GM18909 (cell line): ENCODE measurements around the gene CHTF18.

Experiments used
- ATAC-seq: cut with Tn5 transposase; IDR thresholded peaks from one replicate; pipeline ENCODE4 v1.9.1; 2021; ENCODE audit warnings: mild to moderate bottlenecking; ENCODE audit not compliant: unreplicated experiment, poor library complexity

The CHTF18 gene

DNA sequence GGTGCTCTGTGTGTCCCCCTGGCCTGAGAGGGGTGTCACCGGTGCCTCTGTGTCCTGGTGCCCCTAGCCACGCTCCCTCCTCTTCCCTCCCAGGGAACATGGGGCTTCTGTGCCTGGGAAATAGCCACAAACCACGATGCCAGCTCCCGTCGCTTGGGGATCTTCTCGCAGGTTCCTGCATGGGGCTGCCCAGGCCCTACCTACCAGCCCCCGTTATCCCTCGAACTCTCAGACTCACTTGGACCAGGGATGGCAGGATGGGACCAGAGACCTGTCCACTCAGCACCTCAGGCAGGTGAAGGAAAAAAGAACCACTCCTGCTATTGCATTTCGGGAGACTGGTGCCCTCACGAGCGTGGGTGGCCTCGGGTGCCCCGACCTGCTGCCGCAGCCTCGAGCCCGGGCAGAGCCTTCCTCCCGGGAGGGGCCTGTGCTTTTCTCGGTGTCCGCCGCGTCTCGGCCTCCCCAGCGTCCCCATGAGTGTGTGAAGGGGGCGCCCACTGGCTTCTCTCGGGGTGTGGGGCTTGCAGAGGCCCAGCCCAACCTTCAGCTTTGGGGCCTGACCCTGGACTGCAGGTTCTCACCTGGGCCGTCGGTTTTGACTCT lies 53.1 kb downstream of the CHTF18 start:
- no peak for ATAC-seq

DNA sequence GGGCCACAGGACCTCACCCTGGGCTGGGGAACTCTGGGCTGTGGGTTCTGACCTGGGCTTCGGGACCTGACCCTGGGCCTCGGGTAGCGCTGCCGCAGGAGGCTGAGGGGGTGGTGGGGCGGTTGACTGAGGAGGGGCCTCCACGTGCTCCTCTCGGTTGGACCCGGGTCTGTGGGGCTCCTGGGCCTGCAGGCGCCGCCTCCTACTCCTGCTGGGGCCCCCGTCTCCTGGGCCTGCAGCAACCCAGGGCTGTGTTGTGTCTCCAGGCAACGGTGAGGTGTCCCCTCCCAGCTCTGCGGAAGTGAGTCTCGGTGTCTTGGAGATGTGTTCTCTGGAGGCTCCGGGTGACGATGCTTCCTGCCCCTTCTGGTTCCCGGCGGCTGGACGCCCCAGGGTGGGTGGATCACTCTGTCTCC lies 53.6 kb downstream of the CHTF18 start:
- ATAC-seq = no peak

DNA sequence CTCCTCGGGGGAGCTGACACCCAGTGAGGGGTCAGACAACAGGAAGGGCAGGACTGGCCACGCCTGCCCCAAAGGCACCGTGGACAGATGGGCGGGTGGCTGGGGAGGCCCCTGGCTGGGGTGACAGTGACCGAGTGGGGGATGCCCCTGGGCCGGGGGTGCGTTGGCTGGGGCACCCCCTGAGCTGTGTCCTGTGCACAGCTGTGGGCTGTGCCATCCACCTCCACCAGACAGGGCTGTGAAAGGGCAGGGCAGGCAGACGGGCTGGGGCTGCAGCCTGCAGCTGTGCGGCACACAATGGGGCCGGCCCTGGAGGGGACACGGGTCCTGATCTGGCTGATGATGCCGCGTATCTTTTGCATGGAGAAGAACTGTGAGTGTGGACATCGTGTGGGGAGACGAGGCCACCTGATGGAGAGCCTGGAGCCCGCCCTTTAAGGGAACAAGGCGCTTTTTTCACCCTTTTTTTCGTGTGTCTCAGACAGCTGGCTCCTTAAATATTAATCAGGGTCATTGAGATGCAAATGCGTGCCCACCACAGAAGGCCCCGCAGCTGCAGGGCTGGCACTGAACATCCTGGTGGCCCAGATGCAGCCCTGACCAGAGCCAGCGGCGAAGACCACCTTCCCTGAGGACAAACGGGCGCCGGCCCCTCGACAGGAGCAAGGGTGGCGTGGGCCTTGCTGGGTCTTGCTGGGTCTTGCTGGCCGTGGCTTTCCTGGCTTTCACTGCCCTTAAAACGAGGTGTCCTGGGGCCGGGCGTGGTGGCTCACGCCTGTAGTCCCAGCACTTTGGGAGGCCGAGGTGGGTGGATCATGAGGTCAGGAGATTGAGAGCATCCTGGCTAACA lies 54.5 kb downstream of the CHTF18 start:
- ATAC-seq = no peak

DNA sequence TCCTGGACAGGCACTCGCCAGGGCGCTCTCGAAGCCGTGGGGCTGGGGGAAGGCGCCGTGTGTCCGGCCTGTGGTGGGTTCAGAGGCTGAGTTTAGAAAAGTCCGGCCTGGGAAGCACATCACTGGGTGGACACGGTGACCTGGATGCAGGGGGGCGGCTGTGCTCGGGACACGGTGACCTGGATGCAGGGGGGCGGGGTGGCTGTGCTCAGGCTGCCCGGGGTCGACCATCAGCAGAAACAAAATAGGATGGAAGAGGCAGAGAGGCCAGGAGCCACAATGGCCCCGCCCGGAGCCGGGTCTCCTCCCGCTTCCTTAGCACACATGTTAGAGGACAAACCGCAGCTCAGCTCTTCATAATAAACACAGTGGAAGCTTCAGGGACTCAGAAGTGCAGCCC lies 55.4 kb downstream of the CHTF18 start:
- no peak for ATAC-seq

DNA sequence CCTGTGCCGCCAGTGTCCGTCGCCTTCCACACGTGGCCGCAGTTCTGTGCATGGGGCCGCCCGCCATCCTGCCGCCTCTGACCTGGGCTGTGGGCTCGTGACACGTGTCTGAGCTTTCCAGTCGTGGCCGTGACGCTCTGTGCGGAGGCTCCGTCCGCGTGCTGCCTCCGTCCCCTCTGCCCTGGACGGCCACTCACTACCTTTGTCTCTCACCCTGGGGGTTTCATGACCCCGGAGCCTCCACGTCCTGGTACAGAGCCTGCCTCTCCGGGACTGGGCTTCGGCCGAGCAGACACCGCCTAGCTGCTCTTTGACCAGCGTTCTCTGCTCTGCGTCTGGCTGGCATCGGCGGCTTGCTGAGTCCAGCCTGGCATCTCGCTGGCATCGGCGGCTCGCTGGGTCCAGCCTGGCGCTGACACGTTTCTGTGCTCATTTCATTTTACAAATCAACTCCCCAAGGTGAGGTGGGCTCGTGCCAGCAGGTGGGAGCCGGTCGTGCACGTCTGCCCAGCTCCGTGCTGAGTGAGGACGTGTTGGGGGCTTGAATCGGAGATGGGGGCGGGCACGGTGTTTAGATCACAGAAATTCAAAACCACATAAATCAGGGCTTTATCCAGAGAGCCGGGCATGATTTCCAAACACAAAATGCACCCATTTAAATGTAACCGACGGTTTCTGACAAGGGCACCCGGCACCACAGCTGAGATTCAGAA lies 56.4 kb downstream of the CHTF18 start:
- no peak for ATAC-seq

DNA sequence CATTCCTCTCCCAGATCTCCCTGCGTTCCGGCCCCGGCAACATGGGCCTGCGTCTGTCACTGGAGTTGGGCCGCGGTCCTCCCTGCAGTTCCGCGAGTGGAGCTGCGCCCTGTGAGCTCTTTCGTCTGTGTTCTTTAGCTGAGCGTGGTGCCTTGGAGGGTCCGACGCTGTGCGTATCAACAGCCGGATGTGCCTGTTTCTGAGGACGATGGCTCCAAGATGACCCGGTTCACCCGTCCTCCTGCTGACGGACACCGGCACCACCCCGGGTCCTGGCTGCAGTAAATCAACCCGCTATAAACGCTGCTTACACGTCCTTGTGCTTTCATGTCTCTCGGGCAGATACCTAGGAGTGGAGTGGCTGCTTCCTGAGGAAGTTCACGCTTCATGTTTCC lies 56.9 kb downstream of the CHTF18 start:
- ATAC-seq = no peak

DNA sequence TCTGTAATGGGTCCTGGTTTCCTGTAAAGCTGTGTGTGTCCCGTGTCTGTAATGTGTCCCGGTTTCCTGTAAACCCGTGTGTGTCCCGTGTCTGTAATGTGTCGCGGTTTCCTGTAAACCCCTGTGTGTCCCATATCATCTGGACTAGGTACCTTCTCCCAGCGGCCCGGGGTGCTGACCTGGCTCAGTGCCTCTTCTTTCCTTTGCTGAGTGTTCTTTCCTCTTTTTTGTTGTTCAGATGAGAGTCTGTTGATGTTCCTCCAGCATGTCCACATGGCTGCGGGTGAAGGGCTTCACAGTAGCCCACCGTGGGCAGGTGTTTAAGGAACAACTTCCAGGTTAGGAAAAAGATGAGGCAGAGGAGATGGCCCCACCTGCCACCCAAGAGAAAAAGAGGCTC lies 58.7 kb downstream of the CHTF18 start:
- ATAC-seq = no peak
